Breast epithelium (tissue), 4 donors: ENCODE data around the gene SPTBN1. TPM values are rescaled to one million over a fixed set of nuclear protein-coding genes. Genes with fewer than 3 reads are reported as not detected.
A peak's percentile ranks its signal among the peaks of the same experiment; 100 is the strongest.
"Not testable (repeated sequence)": the region's sequence is repeated elsewhere in the genome, so short reads cannot be mapped to it uniquely, and the experiment has no call there.

Source experiments
- DNase-seq, 2 donors: peaks; one replicate each; pipeline ENCODE4 v3.0.0-alpha.2; 2019; ENCODE audit warnings: low spot score in 2 of 2
- H3K27ac ChIP-seq, 2 donors: fragments of 200-600 bp; sonication (generic) in 1 of 2; one replicate each; pipeline ENCODE4 v1.5.1; 2016 to 2019; ENCODE audit warnings: mild to moderate bottlenecking in 1 of 2
- H3K27me3 ChIP-seq, 2 donors: fragments of 200-600 bp; sonication (generic) in 1 of 2; one replicate each; pipeline versions ENCODE4 v1.5.1 to v1.6.0; 2017 to 2019; ENCODE audit warnings: control low read depth in 1 of 2, mild to moderate bottlenecking in 1 of 2
- H3K36me3 ChIP-seq: fragments of 200-600 bp; one replicate; pipeline ENCODE4 v1.5.1; 2019
- H3K4me1 ChIP-seq, 2 donors: fragments of 200-600 bp; sonication (generic); one replicate each; pipeline ENCODE4 v1.5.1; 2016 to 2019; ENCODE audit warnings: control low read depth in 1 of 2
- H3K4me3 ChIP-seq, 3 donors: fragments of 200-600 bp; sonication (generic); 1 replicate in 2 of 3; 2 replicates in 1 of 3; pipeline ENCODE4 v1.5.1; 2016 to 2019; ENCODE audit warnings: mild to moderate bottlenecking in 3 of 3, moderate library complexity in 2 of 3
- H3K9me3 ChIP-seq, 2 donors: fragments of 200-600 bp; sonication (generic) in 1 of 2; one replicate each; pipeline ENCODE4 v1.5.1; 2016 to 2019; ENCODE audit warnings: control low read depth in 1 of 2
- CTCF ChIP-seq, 3 donors: fragments of 450-650 bp; IDR thresholded peaks; one replicate each; pipeline ENCODE4 v1.5.1; 2016 to 2017; ENCODE audit warnings: antibody characterized with exemption in 3 of 3, mild to moderate bottlenecking in 3 of 3, moderate library complexity in 3 of 3
- POLR2A ChIP-seq: fragments of 450-650 bp; IDR thresholded peaks from one replicate; pipeline ENCODE4 v1.6.1; 2016; ENCODE audit warnings: antibody characterized with exemption, mild to moderate bottlenecking, moderate library complexity
- POLR2AphosphoS5 ChIP-seq, 3 donors: sonication (generic); formaldehyde crosslinking; IDR thresholded peaks; one replicate each; pipeline ENCODE4 v1.6.1; 2017; ENCODE audit warnings: antibody characterized with exemption in 3 of 3
- intact Hi-C: fragments of 100-400 bp; cut with DNase I; formaldehyde crosslinking; loops from one replicate; pipeline ENCODE4 v1.15.1; 2023; ENCODE audit warnings: low total_unique reads
- total RNA-seq, 3 donors: library from RNA; depleted of rRNA; stranded (reverse); fragments of >200 nt; gene quantifications; one replicate each; pipeline ENCODE4 v1.1.0, GENCODE V29; 2016

The SPTBN1 gene
- total RNA-seq, 3 donors from 2014 or later: 223 to 1,216 (median 273) TPM

DNA sequence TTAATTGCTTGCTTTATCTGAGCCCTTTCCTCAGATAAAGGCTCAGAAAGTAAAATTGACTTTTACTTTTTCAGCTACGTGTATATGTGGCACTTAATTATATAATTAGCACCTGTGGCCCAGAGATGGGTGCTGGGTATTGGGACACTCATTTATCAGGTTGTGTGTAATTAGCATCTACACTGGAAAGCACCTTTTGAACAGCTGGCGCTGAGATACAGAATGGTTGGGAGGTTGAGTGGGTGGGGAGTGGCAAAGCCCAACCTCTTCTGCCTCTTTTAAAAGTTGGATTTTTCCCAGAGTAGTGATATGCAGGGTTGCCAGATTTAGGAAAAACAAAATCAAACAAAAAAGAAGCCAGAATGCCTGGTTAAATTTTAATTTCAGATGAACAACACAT, 23.9 kb downstream of the SPTBN1 start:
- Histone ChIP-seq H3K9me3 (no peaks in the 10 kb centered on the region), H3K27me3 (no peaks in the 10 kb centered on the region), H3K27ac (no peak overlapping the region), H3K4me1 (peaks cover 10% of the 10 kb centered on the region in 2 donors), H3K4me3 (no peak overlapping the region), H3K36me3 (no peaks in the 10 kb centered on the region)
- intact Hi-C loops: no loop called here
- TF ChIP-seq CTCF (IDR thresholded peaks at IDR 0.05) (no peak), POLR2A (no peak), POLR2AphosphoS5 (IDR thresholded peaks at IDR 0.05) (no peak)
- DNase-seq: no peak

DNA sequence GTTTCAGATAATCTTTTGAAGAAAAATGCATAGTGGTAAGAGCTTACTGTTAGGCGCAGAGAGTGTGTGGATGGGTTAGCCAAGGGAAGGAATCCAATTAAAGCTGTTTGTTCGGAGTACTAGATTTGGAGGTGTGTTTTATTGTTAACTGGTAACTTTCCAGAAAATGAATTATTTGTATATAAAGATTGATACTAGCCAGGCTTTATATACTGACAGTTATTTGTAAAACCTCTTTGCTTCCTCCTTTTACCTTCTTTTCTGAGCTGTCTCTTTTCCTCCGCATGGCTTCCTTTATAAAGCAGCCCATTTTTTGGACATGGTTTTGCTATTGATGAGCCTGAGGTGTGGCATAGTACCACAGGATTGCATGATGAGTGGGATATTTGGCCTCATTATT, 25.6 kb downstream of the SPTBN1 start:
- Histone ChIP-seq H3K27ac (no peak overlapping the region), H3K36me3 (no peaks in the 10 kb centered on the region), H3K9me3 (no peaks in the 10 kb centered on the region), H3K4me1 (peaks cover 10% of the 10 kb centered on the region in 2 donors), H3K4me3 (no peak overlapping the region), H3K27me3 (no peaks in the 10 kb centered on the region)
- intact Hi-C loops: no loop called here
- no peak for TF ChIP-seq CTCF (IDR thresholded peaks at IDR 0.05)
- TF ChIP-seq POLR2AphosphoS5 (IDR thresholded peaks at IDR 0.05): no peak
- no peak for TF ChIP-seq POLR2A
- no peak for DNase-seq

DNA sequence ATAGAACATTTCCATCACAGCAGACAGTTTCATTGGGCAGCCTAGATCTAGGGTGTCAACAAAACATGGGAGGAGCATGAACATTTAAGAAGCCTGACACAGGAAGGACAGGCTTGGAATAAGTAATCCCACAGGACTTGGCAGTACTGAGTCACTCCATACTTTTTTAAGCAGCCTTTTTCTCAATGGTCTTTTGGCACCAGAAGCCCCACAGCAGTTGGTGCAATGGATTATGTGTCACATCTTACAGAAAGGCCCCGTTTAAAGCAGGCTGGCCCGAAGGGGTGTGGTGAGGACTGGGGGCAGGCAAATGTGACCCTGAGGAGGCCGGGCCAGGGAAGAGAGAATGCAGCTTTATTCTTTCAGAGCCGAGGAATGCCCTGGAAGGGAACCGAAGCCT, 26.6 kb downstream of the SPTBN1 start:
- Histone ChIP-seq H3K4me3 (peak overlapping the region in 1 of 3 donors; percentile 25), H3K9me3 (no peaks in the 10 kb centered on the region), H3K27me3 (no peaks in the 10 kb centered on the region), H3K4me1 (peaks cover 10% of the 10 kb centered on the region in 2 donors), H3K27ac (peak overlapping the region; percentile 41 to 80), H3K36me3 (no peaks in the 10 kb centered on the region)
- intact Hi-C loops: no loop called here
- DNase-seq: no peak
- TF ChIP-seq POLR2A (no peak), POLR2AphosphoS5 (IDR thresholded peaks at IDR 0.05) (peak in 1 of 3 donors; percentile 22), CTCF (IDR thresholded peaks at IDR 0.05) (no peak)

DNA sequence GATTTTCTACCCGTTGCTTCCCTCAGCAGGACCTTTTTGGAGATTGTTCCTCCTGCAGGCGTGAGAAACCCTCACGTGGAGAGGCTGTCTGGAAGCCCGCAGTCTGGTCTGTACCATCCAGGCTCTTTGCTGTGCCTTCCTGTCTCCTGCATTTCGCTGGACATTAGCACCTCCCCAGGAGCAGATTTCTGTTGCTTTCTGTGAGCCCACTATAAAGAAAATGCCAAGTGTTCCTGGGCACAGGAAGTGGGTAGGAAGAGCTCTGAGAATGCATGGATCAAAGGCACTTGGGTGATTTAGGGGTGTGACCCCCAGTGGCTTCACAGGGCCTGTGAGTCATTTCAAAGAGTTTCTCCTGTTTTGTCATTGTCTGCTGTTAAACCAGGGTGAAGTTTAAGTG, 27.3 kb downstream of the SPTBN1 start:
- no peak for DNase-seq
- no peak overlapping the region for H3K4me3 ChIP-seq
- TF ChIP-seq CTCF (IDR thresholded peaks at IDR 0.05) (no peak), POLR2AphosphoS5 (IDR thresholded peaks at IDR 0.05) (no peak), POLR2A (no peak)
- peak overlapping the region; percentile 41 to 80 for H3K27ac ChIP-seq
- H3K27me3 ChIP-seq: no peaks in the 10 kb centered on the region
- intact Hi-C loops: no loop called here
- no peaks in the 10 kb centered on the region for H3K36me3 ChIP-seq
- H3K4me1 ChIP-seq: peaks cover 10% of the 10 kb centered on the region in 2 donors
- no peaks in the 10 kb centered on the region for H3K9me3 ChIP-seq

GRCh38 chr2:54485756-54486155, 29.6 kb downstream of the SPTBN1 start:
- intact Hi-C loops, H3K4me3 ChIP-seq, H3K27ac ChIP-seq, H3K9me3 ChIP-seq, DNase-seq, H3K36me3 ChIP-seq, H3K27me3 ChIP-seq: not testable (repeated sequence)
- peaks cover 10% of the 10 kb centered on the region in 2 donors for H3K4me1 ChIP-seq

DNA sequence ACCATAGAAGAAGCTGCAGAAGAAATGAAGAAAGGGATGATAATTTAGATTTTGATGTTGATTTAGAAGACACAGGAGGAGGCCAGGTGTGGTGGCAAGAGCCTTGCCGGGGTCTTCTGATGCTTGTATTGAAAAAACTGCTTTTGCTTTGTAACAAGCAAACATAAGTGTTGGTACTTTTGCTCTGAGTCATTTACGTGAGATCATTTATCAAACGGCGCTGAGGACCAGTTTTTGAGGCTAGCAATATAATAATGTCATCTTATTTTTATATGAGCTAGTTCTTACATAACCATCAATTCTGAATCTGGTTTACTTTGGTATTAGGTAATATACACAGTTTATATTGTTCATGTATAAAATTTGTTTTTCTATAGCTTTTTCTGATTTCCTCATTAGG, 30.6 kb downstream of the SPTBN1 start:
- no peak overlapping the region for H3K4me3 ChIP-seq
- H3K4me1 ChIP-seq: peaks cover 10% of the 10 kb centered on the region in 2 donors
- intact Hi-C loops: no loop called here
- H3K27me3 ChIP-seq: no peaks in the 10 kb centered on the region
- H3K36me3 ChIP-seq: no peaks in the 10 kb centered on the region
- H3K9me3 ChIP-seq: no peaks in the 10 kb centered on the region
- TF ChIP-seq POLR2AphosphoS5 (IDR thresholded peaks at IDR 0.05) (no peak), POLR2A (no peak), CTCF (IDR thresholded peaks at IDR 0.05) (no peak)
- H3K27ac ChIP-seq: no peak overlapping the region
- no peak for DNase-seq
